GM21367 (cell line): ENCODE measurements around the gene ADNP2.

ENCODE experiments used
- ATAC-seq: cut with Tn5 transposase; IDR thresholded peaks from one replicate; pipeline ENCODE4 v1.9.1; 2021; ENCODE audit not compliant: unreplicated experiment

Gene ADNP2

DNA sequence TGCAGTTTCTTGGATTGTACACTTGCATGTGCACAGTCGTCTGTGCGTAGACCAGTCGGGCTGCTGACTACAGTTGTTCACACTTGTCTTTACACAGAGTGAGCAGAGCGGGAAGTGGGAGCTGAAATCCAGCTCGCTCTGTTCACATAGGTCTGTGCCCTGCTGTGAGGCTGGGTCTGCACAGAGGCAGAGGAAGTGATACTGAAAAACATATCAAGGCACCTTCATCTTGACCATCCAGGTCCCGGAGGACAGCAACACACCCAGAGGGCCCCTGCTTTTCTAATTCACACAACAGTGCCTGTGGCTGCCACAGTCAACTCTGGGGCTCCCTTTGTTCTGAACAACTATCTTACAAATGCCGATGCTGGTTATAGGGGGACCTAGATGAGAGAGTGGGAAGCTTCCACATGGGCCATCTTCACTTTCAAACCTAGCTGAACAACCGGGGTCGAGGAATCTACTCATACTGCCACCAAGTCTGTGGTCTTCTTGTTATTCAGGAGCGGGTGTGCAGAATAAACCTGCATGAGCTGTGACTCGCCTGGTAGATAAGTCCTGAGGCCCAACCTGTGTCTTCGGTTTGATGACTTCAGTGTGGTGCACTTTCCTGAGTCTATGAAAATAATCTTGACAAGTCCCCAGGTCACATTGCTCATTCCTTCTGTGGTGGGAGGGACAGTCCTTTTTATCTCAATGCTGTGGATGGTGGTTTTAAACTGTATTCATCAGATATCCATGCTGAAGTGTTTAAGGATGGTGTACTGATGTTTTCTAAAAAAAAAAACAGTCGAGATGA lies 3.5 kb upstream of the ADNP2 start:
- peak; percentile 57 for ATAC-seq

GRCh38 chr18:80106482-80107051 lies 2.5 kb upstream of the ADNP2 start:
- no peak for ATAC-seq

DNA sequence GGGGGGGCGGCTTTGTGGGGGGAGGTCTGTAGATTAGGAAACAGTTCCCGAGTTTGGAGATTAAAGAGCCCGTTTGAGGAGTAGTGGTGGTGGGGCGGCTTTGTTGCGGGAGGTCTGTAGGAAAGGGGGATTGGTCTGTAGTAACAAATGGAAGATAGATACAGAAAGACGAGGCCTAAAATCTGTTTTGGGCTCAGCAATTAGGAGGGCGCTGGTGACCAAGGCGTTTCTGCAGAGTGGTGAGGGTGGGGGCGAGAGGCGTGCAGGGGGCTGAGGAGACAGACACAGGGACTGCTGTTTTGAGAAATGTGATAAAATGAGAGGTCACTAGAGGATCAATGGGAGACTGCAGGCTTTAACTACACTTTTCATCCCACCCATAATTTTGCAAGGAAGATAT lies 1.6 kb upstream of the ADNP2 start:
- ATAC-seq = no peak

DNA sequence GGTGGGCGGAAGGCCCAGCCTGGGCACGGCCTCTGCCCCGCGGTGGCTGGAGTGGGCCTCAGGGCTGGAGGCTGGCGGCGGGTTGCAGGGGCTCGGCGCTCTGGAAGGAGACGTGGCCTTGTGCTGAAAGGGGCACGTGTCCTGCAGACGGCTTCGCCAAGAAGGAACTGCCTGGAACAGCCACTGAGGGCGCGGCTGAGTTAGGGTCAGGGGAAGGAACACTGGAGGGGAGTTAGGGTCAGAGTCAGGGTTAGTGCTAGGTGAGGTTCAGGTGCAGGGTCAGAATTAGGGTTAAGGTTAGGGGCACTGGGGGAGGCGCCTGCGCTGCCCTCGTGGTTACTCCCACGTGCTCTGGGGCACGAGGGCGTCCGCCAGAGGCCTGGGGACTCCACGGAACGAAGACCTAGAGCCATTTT lies 933 bp upstream of the ADNP2 start:
- ATAC-seq = no peak

- no peak for ATAC-seq
Observed at GRCh38 chr18:80109676-80110078, 615 bp downstream of the ADNP2 start.

GRCh38 chr18:80112624-80113248 lies 3.7 kb downstream of the ADNP2 start:
- no peak for ATAC-seq

- ATAC-seq = no peak
Observed at GRCh38 chr18:80115035-80115434, 6.0 kb downstream of the ADNP2 start.

GRCh38 chr18:80119111-80119510 lies 10.0 kb downstream of the ADNP2 start:
- no peak for ATAC-seq

GRCh38 chr18:80120932-80121331 lies 11.9 kb downstream of the ADNP2 start:
- no peak for ATAC-seq

DNA sequence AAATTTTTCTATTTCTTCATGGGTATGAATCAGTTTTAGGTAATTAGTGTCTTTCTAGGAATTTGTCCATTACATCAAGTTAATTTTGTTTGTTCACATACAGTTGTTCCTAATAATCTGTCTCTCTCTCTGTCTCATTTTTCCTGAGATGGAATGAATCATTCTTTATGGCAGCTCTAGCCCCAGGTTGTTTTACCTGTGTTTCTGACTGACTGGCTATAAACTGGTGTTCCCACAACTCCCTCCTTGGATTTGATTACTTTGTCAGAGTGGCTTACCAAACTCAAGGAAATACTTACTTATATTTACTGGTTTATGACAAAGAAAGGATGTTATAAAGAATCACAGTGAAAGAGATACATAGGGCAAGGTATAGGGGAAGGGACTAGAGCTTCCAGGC lies 15.1 kb downstream of the ADNP2 start:
- no peak for ATAC-seq

DNA sequence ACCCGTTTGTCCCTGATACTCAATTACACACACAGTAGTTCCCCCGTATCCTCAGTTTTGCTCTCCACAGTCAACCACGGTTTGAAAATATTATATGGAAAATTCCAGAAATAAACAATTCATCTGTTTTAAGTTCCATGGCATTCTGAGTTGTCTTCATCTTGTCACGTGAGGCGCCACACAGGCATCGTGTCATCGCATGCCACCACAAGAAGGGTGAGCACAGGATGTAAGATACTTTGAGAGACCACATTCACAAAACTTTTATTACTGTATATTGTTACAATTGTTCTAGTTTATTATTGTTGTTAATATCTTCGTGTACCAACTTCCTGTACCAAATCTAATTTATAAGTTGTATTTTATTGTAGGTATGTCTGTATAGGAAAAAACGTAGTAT lies 17.7 kb downstream of the ADNP2 start:
- ATAC-seq = no peak

DNA sequence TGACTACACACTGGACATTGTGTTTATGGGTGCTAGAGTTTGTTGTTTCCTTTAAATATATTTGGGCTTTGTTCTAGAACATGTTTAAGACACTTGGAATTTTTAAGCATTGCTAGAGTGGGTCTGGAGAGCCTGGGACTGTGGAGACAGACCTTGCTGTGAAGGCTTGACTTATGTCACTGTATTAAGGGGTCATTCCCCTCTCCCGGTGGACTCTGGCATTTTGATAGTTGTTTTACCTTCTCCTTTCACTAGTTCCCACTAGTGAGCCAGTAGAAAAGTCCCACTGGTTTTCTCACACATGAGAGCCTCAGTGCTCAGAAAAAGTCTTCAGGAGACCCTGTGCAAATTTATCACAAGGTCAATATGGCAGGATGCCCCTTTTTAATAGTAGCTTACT lies 18.6 kb downstream of the ADNP2 start:
- no peak for ATAC-seq

GRCh38 chr18:80129672-80130367 lies 20.8 kb downstream of the ADNP2 start:
- no peak for ATAC-seq

DNA sequence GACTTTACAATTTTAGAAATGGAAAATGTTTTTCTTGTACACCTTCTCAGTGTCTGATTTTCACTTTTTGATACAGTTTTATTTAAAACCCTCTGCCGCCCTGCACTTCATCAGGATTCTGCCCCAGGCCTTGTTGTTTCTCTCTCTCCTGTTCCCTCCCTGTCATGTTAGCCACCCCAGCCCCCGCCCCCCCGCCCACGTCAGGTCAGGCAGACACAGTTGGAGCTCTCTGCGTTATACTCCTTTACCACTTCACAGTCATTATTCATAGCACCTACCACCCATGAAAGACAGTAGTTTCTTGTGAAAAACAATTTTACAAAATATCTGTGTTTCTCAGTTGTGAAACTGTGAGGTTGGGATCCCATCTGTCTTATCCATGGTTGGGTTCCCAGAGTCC lies 21.5 kb downstream of the ADNP2 start:
- ATAC-seq = no peak

- ATAC-seq = no peak
Observed at GRCh38 chr18:80132180-80132812, 23.2 kb downstream of the ADNP2 start.

DNA sequence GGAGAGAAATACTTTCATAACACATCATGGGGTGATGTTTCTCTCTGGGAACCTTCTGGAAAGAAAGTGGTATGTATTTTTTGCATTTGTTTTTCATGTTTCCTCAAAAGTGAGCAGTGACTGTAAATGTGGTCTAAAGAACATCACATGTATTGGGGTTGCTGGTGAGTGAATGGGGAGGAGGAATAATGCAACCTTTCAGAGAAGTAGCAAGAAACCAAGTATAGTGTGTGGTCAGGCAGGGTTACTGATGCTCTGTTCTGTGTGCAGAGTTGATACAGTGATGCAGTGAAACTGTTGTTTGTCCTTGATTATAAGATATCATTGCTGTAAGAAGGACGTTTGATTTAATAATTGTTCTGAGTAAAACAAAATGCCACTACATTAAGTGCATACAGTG lies 24.1 kb downstream of the ADNP2 start:
- ATAC-seq = no peak

GRCh38 chr18:80135136-80135535 lies 26.1 kb downstream of the ADNP2 start:
- no peak for ATAC-seq

GRCh38 chr18:80136679-80137078 lies 27.6 kb downstream of the ADNP2 start:
- no peak for ATAC-seq

DNA sequence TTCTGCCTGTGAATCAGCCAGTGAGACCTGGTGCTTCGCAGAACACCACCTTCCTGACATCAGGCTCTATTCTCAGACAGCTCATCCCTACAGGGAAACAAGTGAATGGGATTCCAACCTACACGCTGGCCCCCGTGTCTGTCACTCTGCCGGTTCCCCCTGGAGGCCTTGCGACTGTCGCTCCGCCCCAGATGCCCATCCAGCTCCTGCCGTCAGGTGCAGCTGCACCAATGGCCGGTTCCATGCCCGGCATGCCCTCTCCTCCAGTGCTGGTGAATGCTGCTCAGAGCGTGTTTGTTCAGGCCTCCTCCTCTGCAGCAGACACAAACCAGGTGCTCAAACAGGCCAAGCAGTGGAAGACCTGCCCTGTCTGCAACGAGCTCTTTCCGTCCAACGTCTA lies 28.1 kb downstream of the ADNP2 start:
- ATAC-seq = no peak

GRCh38 chr18:80137976-80138375 lies 28.9 kb downstream of the ADNP2 start:
- no peak for ATAC-seq

GRCh38 chr18:80140455-80140985 lies 31.5 kb downstream of the ADNP2 start:
- ATAC-seq = no peak
